HepG2 (cell line): Measurements from ENCODE around the gene CCDC142. TPM values are rescaled to one million over a fixed set of nuclear protein-coding genes. Genes with fewer than 3 reads are reported as not detected.

Experiments used
- FUBP1 ChIP-seq: sonication (generic); formaldehyde crosslinking; IDR thresholded peaks from 2 replicates; pipeline ENCODE4 v1.5.1; 2020; ENCODE audit warnings: missing genetic modification reagents, mild to moderate bottlenecking, borderline replicate concordance
- HNRNPL ChIP-seq: fragments of 200-400 bp; formaldehyde crosslinking; IDR thresholded peaks from 2 replicates; pipeline ENCODE4 v1.6.1; 2017; ENCODE audit warnings: mild to moderate bottlenecking, low read depth, low read length
- KAT7 ChIP-seq: IDR thresholded peaks from 2 replicates; pipeline ENCODE4 v1.6.1; 2018; ENCODE audit warnings: borderline replicate concordance, missing compliant biosample characterization
- KLF11 ChIP-seq: IDR thresholded peaks from 2 replicates; pipeline ENCODE4 v1.6.1; 2016; ENCODE audit warnings: missing compliant biosample characterization
- KLF16 ChIP-seq, 2 experiments: sonication (generic) in 1 of 2; formaldehyde crosslinking in 1 of 2; IDR thresholded peaks; 2 replicates each; pipeline versions ENCODE4 v1.6.1 to v1.8.0; 2016 to 2023; ENCODE audit warnings: missing genetic modification reagents in 2 of 2, missing compliant biosample characterization in 1 of 2
- MYPOP ChIP-seq: sonication (generic); formaldehyde crosslinking; IDR thresholded peaks from 2 replicates; pipeline ENCODE4 v1.8.1; 2023; ENCODE audit warnings: mild to moderate bottlenecking, moderate library complexity, missing genetic modification reagents
- PHB2 ChIP-seq: fragments of 450-650 bp; IDR thresholded peaks from 2 replicates; pipeline ENCODE4 v1.6.1; 2018; ENCODE audit not compliant: partially characterized antibody
- RAD21 ChIP-seq: fragments of 450-650 bp; formaldehyde crosslinking; IDR thresholded peaks from 2 replicates; pipeline ENCODE4 v1.5.0; 2020; ENCODE audit warnings: mild to moderate bottlenecking
- RFXANK ChIP-seq: IDR thresholded peaks from 2 replicates; pipeline ENCODE4 v1.6.1; 2016
- SRSF1 ChIP-seq: fragments of 200-400 bp; formaldehyde crosslinking; optimal IDR thresholded peaks from 2 replicates; pipeline ENCODE3; 2017; ENCODE audit warnings: mild to moderate bottlenecking, low read depth, low read length, moderate library complexity
- TP53 ChIP-seq: sonication (generic); formaldehyde crosslinking; conservative IDR thresholded peaks from 2 replicates; pipeline ENCODE4 v1.4.0; 2020; ENCODE audit warnings: missing genetic modification reagents
- TRAFD1 ChIP-seq: sonication (generic); formaldehyde crosslinking; IDR thresholded peaks from 2 replicates; pipeline ENCODE4 v1.5.1; 2020; ENCODE audit warnings: missing genetic modification reagents, mild to moderate bottlenecking, borderline replicate concordance
- UBTF ChIP-seq: sonication (generic); formaldehyde crosslinking; IDR thresholded peaks from 2 replicates; pipeline ENCODE4 v1.4.0; 2020; ENCODE audit warnings: mild to moderate bottlenecking, missing genetic modification reagents
- WIZ ChIP-seq: sonication (generic); formaldehyde crosslinking; IDR thresholded peaks from 2 replicates; pipeline ENCODE4 v1.5.1; 2020; ENCODE audit warnings: mild to moderate bottlenecking, missing genetic modification reagents
- ZNF569 ChIP-seq: sonication (generic); formaldehyde crosslinking; IDR thresholded peaks from 2 replicates; pipeline ENCODE4 v1.5.0; 2020; ENCODE audit warnings: mild to moderate bottlenecking, missing genetic modification reagents, moderate library complexity, borderline replicate concordance
- ZNF615 ChIP-seq: sonication (generic); formaldehyde crosslinking; IDR thresholded peaks from 2 replicates; pipeline ENCODE4 v1.5.0; 2020; ENCODE audit warnings: mild to moderate bottlenecking, missing genetic modification reagents, borderline replicate concordance
- ZNF776 ChIP-seq: sonication (generic); formaldehyde crosslinking; IDR thresholded peaks from 2 replicates; pipeline ENCODE4 v1.4.0; 2020; ENCODE audit warnings: mild to moderate bottlenecking, missing genetic modification reagents
- ZNF780A ChIP-seq: sonication (generic); formaldehyde crosslinking; IDR thresholded peaks from 2 replicates; pipeline ENCODE4 v1.8.0; 2022; ENCODE audit warnings: mild to moderate bottlenecking, missing genetic modification reagents, moderate library complexity
- ZZZ3 ChIP-seq: sonication (generic); formaldehyde crosslinking; IDR thresholded peaks from 2 replicates; pipeline ENCODE4 v1.4.0; 2020; ENCODE audit warnings: missing genetic modification reagents, mild to moderate bottlenecking, borderline replicate concordance
- polyA plus RNA-seq, 8 experiments: library from polyadenylated mRNA; depleted of rRNA in 3 of 8; stranded (reverse) in 7 of 8; unstranded in 1 of 8; fragments of >200 nt; fragmentation: Illumina TruSeq in 4 of 8; extraction: Trizol in 4 of 8; gene quantifications; 2 replicates each; pipeline versions ENCODE4 v1.2.1 to v1.2.3, GENCODE V29; 2011 to 2016; ENCODE audit warnings: low read depth in 4 of 8, missing spikeins in 1 of 8, mixed read lengths in 1 of 8; ENCODE audit not compliant: insufficient read depth in 1 of 8
- total RNA-seq, 5 experiments: library from RNA; depleted of rRNA; stranded (reverse); fragments of >200 nt; fragmentation: Illumina TruSeq; extraction: Trizol; gene quantifications; 2 replicates each; pipeline ENCODE4 v1.2.3, GENCODE V29; 2016; ENCODE audit warnings: low read depth in 1 of 5
- TF ChIP-seq, protein P1 (sequence below): sonication (generic); formaldehyde crosslinking; IDR thresholded peaks from 2 replicates; pipeline ENCODE4 v1.4.0; 2020; ENCODE audit warnings: mild to moderate bottlenecking, missing genetic modification reagents
- TF ChIP-seq, protein P2 (sequence below): sonication (generic); formaldehyde crosslinking; IDR thresholded peaks from 2 replicates; pipeline ENCODE4 v1.5.1; 2020; ENCODE audit warnings: mild to moderate bottlenecking, moderate library complexity, missing genetic modification reagents

The CCDC142 gene
- total and polyA plus RNA-seq, 2 of the 13 experiments (the other 11 are each of a cell fraction or from before 2014, with no cell fraction given) = 14.7 to 30.4 TPM

GRCh38 chr2:74499267-74499939, 16.6 kb upstream of the CCDC142 start, which contains the start of gene LBX2 (continued):
- TF ChIP-seq ZNF569 (CRISPR knock-in tag) (no peak), KLF11 (no peak), UBTF (CRISPR knock-in tag) (peak; percentile 80), RFXANK (CRISPR knock-in tag) (no peak), ZNF780A (CRISPR knock-in tag) (no peak), KAT7 (0 out of 2 replicates have a peak, but pooled peaks have one; percentile 19), FUBP1 (CRISPR knock-in tag) (no peak), MYPOP (CRISPR knock-in tag) (peak; percentile 30; the same call in 1 of the 2 replicates), WIZ (CRISPR knock-in tag) (no peak), TP53 (CRISPR knock-in tag) (no peak), KLF16 (CRISPR knock-in tag; IDR thresholded peaks at IDR 0.05) (no peak), RAD21 (no peak), TRAFD1 (CRISPR knock-in tag) (no peak), PHB2 (no peak), ZZZ3 (CRISPR knock-in tag) (no peak), ZNF615 (no peak), SRSF1 (no peak), ZNF776 (CRISPR knock-in tag) (0 out of 2 replicates have a peak, but pooled peaks have one; percentile 48), HNRNPL (no peak)
- TF ChIP-seq, protein P1, sequence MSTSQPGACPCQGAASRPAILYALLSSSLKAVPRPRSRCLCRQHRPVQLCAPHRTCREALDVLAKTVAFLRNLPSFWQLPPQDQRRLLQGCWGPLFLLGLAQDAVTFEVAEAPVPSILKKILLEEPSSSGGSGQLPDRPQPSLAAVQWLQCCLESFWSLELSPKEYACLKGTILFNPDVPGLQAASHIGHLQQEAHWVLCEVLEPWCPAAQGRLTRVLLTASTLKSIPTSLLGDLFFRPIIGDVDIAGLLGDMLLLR (CRISPR knock-in tag) = no peak
- TF ChIP-seq, protein P2, sequence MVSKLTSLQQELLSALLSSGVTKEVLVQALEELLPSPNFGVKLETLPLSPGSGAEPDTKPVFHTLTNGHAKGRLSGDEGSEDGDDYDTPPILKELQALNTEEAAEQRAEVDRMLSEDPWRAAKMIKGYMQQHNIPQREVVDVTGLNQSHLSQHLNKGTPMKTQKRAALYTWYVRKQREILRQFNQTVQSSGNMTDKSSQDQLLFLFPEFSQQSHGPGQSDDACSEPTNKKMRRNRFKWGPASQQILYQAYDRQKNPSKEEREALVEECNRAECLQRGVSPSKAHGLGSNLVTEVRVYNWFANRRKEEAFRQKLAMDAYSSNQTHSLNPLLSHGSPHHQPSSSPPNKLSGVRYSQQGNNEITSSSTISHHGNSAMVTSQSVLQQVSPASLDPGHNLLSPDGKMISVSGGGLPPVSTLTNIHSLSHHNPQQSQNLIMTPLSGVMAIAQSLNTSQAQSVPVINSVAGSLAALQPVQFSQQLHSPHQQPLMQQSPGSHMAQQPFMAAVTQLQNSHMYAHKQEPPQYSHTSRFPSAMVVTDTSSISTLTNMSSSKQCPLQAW (CRISPR knock-in tag) = no peak
